ENCODE data around the gene OR5AR1.
"Not testable (repeated sequence)": the region's sequence is repeated elsewhere in the genome, so short reads cannot be mapped to it uniquely, and the experiment has no call there.

Gene OR5AR1

DNA sequence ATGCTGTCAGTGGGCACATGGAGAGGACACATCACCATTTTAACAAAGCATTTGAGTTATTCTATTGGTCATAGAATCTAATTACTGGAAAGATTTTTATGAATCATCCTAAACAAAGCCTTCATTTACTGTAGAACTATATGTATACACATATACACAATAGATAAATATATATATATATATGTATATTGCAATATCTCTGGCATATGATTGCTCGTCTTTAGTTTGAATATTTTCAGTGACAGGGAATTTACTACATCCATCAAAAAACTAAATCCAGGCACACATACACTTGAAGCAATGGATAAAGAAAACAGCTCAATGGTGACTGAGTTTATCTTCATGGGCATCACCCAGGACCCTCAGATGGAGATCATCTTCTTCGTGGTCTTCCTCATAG lies at the start of gene OR5AR1:
TSS of gene OR5AR1 (plus strand) at position 301 of the 400 bp plus-strand sequence. CDS start at position 301, 0 bp downstream.
- DNase-seq (ENCODE audit: low spot score), result no peak

DNA sequence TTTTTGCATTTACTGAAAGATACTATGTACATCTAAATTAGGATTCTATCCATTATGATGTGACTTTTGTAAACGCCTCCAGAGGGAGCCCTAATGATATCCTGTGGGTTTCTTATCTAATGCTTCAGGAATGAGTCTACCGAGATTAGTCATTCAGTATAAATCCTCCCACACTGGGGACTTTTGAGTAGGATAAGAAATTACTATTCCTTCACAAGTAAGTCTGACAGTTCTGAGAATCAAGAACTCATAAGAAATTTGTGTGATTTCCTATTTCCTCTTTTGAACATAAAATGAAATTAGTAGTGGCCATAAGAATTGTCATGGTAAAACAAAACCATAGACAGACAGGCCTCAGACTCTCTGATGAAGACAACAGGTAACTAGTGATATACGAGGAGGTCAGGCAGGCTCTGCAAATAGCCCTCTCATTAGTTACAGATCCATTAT lies 38.8 kb upstream of the OR5AR1 start:
- DNase-seq (ENCODE audit: low spot score), result peak; percentile 48

DNA sequence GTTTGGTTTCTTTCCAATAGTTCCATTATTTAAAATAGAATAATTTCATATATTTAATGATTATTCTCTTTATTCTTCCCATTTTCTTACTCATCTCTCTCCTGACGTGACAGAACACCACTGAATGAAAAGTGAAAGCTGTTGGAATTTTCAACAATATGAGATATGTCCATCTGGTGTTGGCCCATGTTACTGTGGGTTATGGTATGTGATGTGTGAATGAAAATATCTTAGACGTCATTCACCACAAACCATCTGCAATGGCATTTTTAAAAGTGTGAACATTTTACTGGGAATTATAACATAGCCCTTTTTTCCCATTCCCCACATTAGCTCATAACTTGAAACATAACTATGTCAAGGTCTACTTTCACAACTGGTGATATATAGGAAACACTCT lies 37.5 kb upstream of the OR5AR1 start:
- no peak for DNase-seq (ENCODE audit: low spot score)

DNA sequence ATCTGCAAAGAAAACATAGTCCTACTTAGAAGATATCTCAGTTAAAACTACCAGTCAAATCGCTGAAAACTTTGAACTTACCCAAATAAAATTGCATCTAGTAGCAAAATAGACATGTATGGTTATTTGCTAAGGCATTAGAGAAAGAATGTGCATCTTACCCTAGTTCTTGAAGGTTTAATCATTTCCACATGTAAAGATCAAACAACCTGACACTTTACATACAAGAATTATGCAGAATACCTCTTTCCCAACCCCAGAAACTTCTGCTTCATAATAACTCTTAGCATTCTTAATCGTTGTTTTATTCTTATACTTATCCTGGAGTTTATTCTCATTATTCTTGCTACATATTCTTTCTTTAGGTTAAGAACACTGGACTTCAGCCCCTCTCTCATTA lies 31.2 kb upstream of the OR5AR1 start:
- no peak for DNase-seq (ENCODE audit: low spot score)

DNA sequence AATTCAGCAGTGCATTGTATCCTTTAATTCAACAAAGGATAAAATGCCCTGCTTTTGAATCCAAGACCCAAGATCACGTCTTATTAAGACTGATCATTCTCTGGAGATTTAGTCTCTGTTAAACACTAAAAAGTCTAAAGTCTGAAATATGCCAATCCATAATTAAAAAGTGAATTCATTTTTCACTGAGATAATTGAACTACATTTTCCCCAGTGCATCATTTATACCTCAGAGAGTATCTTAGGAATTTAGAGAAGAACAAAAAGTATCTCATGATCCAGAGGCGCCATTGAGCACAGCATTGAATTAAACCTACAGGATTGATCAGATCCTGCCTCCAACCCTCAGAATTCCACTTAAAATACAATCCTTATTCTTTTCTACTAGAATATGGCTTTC lies 26.6 kb upstream of the OR5AR1 start:
- DNase-seq (ENCODE audit: low spot score), result no peak

DNA sequence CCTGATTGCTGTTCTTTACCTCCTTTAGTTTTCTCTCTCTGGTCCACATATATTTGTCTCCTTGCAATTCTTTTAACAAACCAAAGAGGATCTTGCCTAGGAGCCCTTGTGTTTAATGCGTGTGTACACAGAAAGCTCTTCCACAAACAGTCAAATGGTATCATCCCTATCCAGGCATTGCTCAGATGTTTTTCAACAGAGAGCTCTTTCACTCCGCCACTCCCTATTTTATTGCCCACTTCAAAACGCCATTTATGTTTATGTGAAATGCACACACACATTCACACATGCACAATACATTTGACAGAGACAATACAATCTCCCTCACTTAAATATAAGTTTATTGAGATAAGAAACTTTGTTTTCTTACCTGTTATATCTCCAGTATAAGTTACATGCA lies 26.0 kb upstream of the OR5AR1 start:
- no peak for DNase-seq (ENCODE audit: low spot score)

DNA sequence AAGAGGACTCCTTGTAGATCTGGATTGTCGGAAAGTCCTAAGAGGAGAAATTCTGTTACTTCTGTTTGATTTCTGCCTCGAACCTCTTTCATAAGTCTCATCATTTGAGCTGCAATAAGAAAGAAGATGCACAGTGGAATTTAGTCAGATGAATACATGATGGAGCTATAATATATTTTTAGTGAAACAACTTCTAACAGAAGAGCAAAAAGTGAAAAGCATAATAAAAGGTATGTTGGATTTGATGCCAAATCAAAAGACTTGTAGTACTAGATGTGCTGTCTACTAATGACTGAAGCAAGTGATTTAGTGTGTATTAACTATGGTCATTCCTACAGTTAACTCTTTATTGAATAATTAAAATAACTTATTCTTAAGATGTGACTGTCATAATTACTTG lies 21.1 kb upstream of the OR5AR1 start, which contains the start of gene OR5AP2:
TSS of gene OR5AP2 (minus strand) at position 101 of the 400 bp plus-strand sequence. CDS start at position 101, 0 bp downstream.
- DNase-seq (ENCODE audit: low spot score), result no peak

DNA sequence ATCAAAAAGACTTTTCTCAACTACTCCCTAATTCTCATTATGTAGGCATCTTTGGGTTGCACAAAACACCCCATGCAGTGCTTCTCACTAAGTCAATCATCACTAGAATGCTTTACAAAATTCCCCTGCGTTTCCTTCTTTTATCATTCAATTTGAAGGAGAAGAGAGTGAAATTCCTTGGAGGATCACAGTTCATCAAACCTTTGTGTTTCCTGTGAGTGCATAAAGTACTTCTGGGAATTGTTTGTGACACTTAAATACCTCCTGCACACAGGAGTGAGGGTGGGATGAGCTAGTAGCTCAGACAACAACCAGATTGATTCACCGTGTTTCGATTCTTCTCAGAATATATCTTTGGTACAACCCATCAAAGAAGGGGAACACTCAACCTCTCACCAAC lies 3.7 kb upstream of the OR5AR1 start:
- no peak for DNase-seq (ENCODE audit: low spot score)

DNA sequence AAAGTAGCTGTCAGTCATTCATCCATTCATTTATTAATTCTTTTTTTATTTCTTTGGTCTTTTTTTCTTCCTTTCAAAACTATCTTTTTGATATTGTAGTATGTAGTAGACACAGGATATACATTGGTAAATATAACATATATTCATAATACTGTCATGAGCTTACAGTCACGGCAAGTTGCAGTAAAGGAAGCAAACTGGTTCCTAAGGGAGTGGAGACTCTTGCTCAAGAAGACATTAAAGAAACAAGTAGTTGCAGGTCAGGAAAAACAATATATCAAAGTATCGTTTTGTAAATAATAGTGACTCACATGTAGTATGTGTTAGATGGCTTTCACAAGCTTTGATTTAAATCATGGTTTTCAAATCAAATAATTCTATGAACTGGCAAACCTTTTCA lies 7.5 kb downstream of the OR5AR1 start:
- no peak for DNase-seq (ENCODE audit: low spot score)

DNA sequence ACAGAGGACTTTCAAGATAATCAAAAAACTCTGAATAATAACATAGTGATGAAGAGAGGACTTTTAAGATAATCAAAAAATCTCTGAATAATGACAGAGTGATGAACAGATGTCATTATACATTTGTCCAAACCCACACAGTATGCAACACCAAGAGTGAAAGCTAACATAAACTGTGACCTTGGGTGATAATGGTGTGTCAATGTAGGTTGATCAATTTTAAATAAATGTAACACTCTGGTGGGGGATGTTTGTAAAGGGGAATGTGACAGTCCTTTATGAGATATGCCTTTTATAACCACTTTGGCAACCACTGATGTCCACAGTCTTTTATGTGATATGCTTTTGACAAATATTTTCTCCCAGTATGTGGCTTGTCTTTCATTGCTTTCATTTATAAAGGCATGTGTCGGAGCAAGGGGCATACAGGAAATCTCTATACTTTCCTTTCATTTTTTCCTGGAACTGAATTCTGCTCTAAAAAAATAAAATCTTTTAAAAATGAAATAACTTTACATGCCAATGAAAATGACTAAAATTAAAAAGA lies 25.1 kb downstream of the OR5AR1 start:
- DNase-seq (ENCODE audit: low spot score), result no peak

DNA sequence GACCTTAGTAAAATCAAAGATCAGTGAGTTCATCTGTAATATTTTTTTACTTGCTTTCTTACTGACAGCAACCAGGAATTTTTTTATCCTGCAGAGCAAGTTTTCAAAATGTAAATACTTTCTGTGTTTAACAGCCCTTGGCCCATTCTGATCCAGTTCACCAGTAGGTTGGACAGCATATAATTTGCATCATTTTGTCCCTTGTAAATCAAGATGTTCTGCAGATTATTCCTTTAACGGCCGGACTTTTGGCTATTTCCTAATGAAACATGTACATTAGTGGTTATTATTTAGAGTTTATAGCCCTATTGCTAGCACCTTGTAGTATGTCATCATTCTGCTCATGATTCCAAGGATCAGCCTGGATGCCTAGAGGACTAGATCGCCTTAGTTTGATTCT lies 27.7 kb downstream of the OR5AR1 start:
- DNase-seq (ENCODE audit: low spot score), result not testable (repeated sequence)

DNA sequence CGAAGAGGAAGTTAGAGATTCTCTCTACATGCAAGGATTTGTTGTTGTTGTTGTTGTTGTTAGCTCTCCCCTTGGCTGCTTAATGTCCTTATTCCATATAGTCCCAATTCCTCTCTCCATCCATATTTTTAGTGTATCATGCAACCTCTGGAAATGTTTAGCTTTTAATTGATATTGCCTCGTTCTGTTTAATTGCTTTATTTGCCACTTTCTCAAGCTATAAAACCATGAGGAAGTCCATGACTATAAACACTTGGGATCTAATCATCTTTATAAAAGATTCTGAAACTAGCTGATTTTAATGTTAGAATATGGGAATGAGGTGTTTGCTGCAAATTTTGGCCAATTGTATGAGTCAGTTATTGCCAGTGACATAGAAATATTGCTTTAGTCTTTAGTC lies 29.9 kb downstream of the OR5AR1 start:
- no peak for DNase-seq (ENCODE audit: low spot score)

DNA sequence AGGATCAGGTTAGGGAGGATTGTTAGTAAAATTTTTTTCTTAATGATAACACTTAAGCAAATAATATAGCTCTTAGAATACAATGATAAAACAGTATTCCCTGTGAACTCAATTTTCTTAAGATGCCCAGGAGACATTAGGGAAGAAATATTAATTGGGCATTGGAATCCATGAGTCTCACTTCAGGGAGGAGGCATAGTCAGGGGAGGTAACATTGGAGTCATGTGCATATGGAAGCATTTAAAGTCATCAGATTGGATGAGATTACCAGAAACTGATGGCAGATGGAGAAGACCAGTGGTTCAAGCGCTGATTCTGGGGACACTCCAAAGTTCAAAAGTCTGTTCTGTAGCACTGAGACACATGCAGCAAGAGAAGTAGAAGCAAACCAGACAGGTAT lies 35.3 kb downstream of the OR5AR1 start, which contains the start of gene OR9G1:
TSS of gene OR9G1 (plus strand) at position 301 of the 400 bp plus-strand sequence. CDS start 1,293 bp downstream, outside the sequence.
- no peak for DNase-seq (ENCODE audit: low spot score)

DNA sequence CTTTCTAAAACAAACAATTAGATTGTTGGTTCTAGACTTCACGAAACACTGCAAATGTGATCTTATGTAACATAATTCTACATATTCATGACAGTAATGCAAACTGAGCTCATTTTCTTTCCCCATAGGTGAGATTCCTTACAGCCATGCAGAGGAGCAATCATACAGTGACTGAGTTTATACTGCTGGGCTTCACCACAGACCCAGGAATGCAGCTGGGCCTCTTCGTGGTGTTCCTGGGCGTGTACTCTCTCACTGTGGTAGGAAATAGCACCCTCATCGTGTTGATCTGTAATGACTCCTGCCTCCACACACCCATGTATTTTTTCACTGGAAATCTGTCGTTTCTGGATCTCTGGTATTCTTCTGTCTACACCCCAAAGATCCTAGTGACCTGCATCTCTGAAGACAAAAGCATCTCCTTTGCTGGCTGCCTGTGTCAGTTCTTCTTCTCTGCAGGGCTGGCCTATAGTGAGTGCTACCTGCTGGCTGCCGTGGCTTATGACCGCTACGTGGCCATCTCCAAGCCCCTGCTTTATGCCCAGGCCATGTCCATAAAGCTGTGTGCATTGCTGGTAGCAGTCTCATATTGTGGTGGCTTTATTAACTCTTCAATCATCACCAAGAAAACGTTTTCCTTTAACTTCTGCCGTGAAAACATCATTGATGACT lies 36.9 kb downstream of the OR5AR1 start:
- no peak for DNase-seq (ENCODE audit: low spot score)

DNA sequence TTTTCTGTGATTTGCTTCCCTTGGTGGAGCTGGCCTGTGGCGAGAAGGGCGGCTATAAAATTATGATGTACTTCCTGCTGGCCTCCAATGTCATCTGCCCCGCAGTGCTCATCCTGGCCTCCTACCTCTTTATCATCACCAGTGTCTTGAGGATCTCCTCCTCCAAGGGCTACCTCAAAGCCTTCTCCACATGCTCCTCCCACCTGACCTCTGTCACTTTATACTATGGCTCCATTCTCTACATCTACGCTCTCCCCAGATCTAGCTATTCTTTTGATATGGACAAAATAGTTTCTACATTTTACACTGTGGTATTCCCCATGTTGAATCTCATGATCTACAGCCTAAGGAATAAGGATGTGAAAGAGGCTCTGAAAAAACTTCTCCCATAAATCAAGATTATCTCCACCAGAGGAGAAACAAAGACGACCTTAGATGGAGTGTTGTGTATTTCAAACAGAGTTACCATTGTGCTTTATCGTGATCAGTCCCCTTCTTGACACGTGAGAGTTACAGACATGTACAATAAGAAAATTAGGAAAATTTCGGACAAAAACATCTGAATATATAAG lies 37.5 kb downstream of the OR5AR1 start:
- DNase-seq (ENCODE audit: low spot score), result no peak

DNA sequence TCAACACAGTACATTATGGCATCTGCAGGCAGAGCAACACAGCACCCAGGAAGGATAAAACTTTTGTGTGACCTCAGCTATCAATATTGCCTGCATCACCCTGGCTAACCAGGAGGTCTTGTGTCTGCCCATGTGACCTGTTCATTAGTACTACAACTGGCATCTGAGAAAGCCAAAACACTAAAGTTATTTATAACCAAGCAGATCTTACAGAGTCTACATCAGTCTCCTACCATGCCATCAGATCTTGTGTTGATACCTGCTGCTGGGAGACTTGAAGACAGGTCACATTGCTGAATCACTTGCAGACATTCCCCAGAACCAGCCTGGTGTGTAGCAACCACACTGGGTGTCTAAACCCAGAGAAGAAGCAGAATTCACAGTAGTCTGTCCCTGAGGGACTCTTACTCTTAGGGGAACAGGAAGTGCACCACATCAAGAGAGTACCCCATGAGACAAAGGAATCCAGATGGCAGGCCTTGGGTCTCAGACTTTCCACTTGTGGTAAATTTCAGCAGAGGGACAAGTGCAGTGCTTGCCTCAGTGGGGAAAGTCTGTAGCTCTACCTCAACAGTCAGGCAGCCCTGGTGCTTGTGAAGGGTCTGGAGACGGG lies 42.4 kb downstream of the OR5AR1 start:
- DNase-seq (ENCODE audit: low spot score), result no peak

DNA sequence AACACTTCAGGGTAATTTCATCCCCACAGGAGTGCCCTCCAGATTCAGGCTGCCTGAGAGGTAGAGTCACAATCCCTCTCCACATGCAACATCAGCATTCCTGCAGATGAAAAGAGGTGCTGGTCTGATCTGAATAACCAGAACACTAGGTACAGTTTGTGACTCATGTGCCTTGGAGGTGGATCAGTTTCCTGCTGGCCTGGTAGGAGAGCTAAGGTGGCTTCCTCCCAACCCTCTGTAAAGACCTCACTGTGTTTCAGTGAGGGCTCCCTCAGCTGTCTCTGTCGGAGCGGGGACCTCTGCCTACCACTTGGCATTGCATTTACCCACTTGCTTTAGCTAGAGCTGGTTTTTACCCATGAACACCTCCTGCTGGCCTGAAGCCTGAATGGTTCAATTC lies 43.0 kb downstream of the OR5AR1 start:
- DNase-seq (ENCODE audit: low spot score), result no peak

DNA sequence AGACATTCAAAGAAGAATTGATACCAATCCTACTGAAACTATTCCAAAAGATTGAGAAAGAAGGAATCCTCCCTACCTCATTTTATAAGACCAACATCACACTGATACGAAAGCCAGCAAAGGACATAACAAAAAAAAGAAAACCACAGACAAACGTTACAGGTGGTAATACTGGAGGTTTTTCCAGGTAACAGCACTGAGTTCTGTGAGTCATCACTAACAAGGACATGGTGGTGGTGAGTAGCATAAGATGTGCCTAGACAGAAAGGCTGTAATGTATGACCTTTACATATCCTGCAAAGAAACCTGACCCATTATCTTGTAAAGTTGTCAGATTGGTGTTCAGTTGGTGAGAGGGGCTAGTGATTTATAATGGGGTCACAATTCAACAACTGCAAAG lies 50.7 kb downstream of the OR5AR1 start:
- DNase-seq (ENCODE audit: low spot score), result no peak

All from D341Med (cell line).